Fibroblast of lung (primary cell): ENCODE data around the gene FGF9. TPM values are rescaled to one million over a fixed set of nuclear protein-coding genes. Genes with fewer than 3 reads are reported as not detected.
A peak's percentile ranks its signal among the peaks of the same experiment; 100 is the strongest.

ENCODE experiments used
- DNase-seq, 2 donors: peaks; one replicate each; pipeline versions ENCODE4 v3.0.0 to v3.0.0-alpha.2; 2010; ENCODE audit warnings: low read depth in 2 of 2
- H2AFZ ChIP-seq: 2 replicates; pipeline ENCODE4 v1.5.1; 2012; ENCODE audit warnings: low read length, control low read depth, inconsistent platforms
- H3K27ac ChIP-seq: 2 replicates; pipeline ENCODE4 v1.5.1; 2011; ENCODE audit warnings: low read length, control low read depth; ENCODE audit not compliant: insufficient read depth
- H3K27me3 ChIP-seq: 2 replicates; pipeline ENCODE4 v1.5.1; 2011; ENCODE audit warnings: mild to moderate bottlenecking, low read length; ENCODE audit not compliant: control insufficient read depth, insufficient read depth
- H3K36me3 ChIP-seq: 2 replicates; pipeline ENCODE4 v1.5.1; 2011; ENCODE audit warnings: low read length; ENCODE audit not compliant: control insufficient read depth, insufficient read depth
- H3K4me1 ChIP-seq: 2 replicates; pipeline ENCODE4 v1.5.1; 2011; ENCODE audit warnings: low read length; ENCODE audit not compliant: control insufficient read depth, insufficient read depth; ENCODE audit errors: extremely low read depth
- H3K4me2 ChIP-seq: 2 replicates; pipeline ENCODE4 v1.5.1; 2011; ENCODE audit warnings: low read length, control low read depth; ENCODE audit not compliant: insufficient read depth; ENCODE audit errors: extremely low read depth
- H3K4me3 ChIP-seq, 4 experiments: fragments of 200-600 bp in 1 of 4; sonication (generic) in 1 of 4; replicated peaks in 1 of 4; 2 replicates each; pipeline ENCODE4 v1.5.1; 2011 to 2016; ENCODE audit warnings: low read length in 4 of 4, low read depth in 3 of 4, mild to moderate bottlenecking in 3 of 4, control low read depth in 2 of 4, inconsistent platforms in 1 of 4, mixed read lengths in 1 of 4; ENCODE audit not compliant: insufficient read depth in 1 of 4; ENCODE audit errors: control extremely low read depth in 1 of 4
- H3K79me2 ChIP-seq: 2 replicates; pipeline ENCODE4 v1.5.1; 2012; ENCODE audit warnings: mild to moderate bottlenecking, low read length, inconsistent platforms; ENCODE audit not compliant: control insufficient read depth, insufficient read depth
- H3K9ac ChIP-seq: 2 replicates; pipeline ENCODE4 v1.5.1; 2011; ENCODE audit warnings: mild to moderate bottlenecking, low read length, control low read depth; ENCODE audit not compliant: insufficient read depth
- H3K9me3 ChIP-seq: 2 replicates; pipeline ENCODE4 v1.5.1; 2012; ENCODE audit warnings: low read depth, low read length; ENCODE audit not compliant: control insufficient read depth, insufficient read depth
- H4K20me1 ChIP-seq: 2 replicates; pipeline ENCODE4 v1.5.1; 2011; ENCODE audit warnings: low read length; ENCODE audit not compliant: control insufficient read depth, insufficient read depth; ENCODE audit errors: extremely low read depth
- CTCF ChIP-seq, 2 donors: IDR thresholded peaks in 1 of 2; conservative IDR thresholded peaks in 1 of 2; 1 replicate in 1 of 2; 2 replicates in 1 of 2; pipeline ENCODE4 v1.5.1; 2011 to 2012; ENCODE audit warnings: low read length in 2 of 2, control low read depth in 1 of 2, inconsistent platforms in 1 of 2, low read depth in 1 of 2, mild to moderate bottlenecking in 1 of 2
- EZH2 ChIP-seq: IDR thresholded peaks from 2 replicates; pipeline ENCODE4 v1.5.1; 2012; ENCODE audit warnings: low read length, control low read depth, mild to moderate bottlenecking; ENCODE audit errors: missing control alignments
- polyA minus RNA-seq: library from RNA; depleted of rRNA, polyadenylated mRNA; stranded (reverse); fragments of >200 nt; gene quantifications from 2 replicates; pipeline ENCODE4 v1.2.3, GENCODE V29; 2011; ENCODE audit warnings: low replicate concordance
- polyA plus RNA-seq, 2 donors: library from polyadenylated mRNA; depleted of rRNA in 1 of 2; stranded (reverse) in 1 of 2; unstranded in 1 of 2; fragments of >200 nt; gene quantifications; 2 replicates each; pipeline ENCODE4 v1.2.1, GENCODE V29; 2011 to 2012; ENCODE audit warnings: missing spikeins in 1 of 2
- total RNA-seq: library from RNA; depleted of rRNA; stranded (reverse); fragments of >200 nt; gene quantifications from 2 replicates; pipeline ENCODE4 v1.2.1, GENCODE V29; 2014

FGF9 gene
- total RNA-seq: 0.33 and 0.77 TPM in 2 replicates
- polyA plus RNA-seq: 0.06 and 0.07 TPM in 2 replicates
- polyA plus RNA-seq (2012): 0.06 and 0.08 TPM in 2 replicates
- polyA minus RNA-seq: not detected in 2 replicates

- H3K27ac ChIP-seq: peak within 1 kb of the TSS; percentile 9
- no peaks in the 10 kb centered on the region for H3K4me1 ChIP-seq
- peak within 1 kb of the TSS; percentile 86 for H2AFZ ChIP-seq
- peak within 1 kb of the TSS; percentile 95 for H3K4me2 ChIP-seq
- H3K4me3 ChIP-seq: peak within 1 kb of the TSS; percentile 58 to 67 (median 60)
- H4K20me1 ChIP-seq: no peaks in the 10 kb centered on the region
- peaks cover 31% of the 10 kb centered on the region for H3K27me3 ChIP-seq
- H3K79me2 ChIP-seq: no peaks in the 10 kb centered on the region
- no peaks in the 10 kb centered on the region for H3K36me3 ChIP-seq
- no peaks in the 10 kb centered on the region for H3K9me3 ChIP-seq
- H3K9ac ChIP-seq: peak within 1 kb of the TSS; percentile 5
- no peak for TF ChIP-seq CTCF (conservative IDR thresholded peaks at IDR 0.05 in 1 of 2, IDR thresholded peaks at IDR 0.05 in 1 of 2; ENCODE audit: low read depth in 1 of 2, low read length in 2 of 2)
- TF ChIP-seq EZH2: no peak
- DNase-seq: peak; percentile 78 to 83
Observed at GRCh38 chr13:21670883-21671619, at the start of gene FGF9. FGF9 (plus strand) TSS chr13:21671073; CDS start chr13:21671913, 840 bp downstream.

DNA sequence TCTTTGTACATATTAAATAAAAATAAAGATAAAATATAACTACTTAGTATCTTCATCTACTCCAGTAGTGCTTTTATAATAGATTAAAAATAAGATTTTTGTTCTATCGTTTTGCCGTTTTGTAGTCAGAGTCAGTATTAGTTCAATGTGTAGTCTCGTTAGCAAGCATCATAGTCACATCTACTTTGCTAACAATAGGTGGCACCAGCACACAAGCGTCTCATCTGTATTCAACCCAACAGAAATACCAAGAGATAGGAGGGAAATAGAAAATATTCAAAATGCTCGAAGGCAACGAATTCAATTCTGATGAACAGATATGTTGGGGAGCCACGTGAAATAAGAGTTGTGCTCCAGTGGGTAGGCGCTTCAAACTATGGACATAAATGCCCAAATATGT, 45.5 kb upstream of the FGF9 start:
- no peaks in the 10 kb centered on the region for H3K79me2 ChIP-seq
- DNase-seq: peak; percentile 26 to 51

More for the DNA sequence above, 45.5 kb upstream of the FGF9 start:
- H3K9ac ChIP-seq: no peak overlapping the region
- no peaks in the 10 kb centered on the region for H3K4me1 ChIP-seq
- H3K27me3 ChIP-seq: peaks cover 5% of the 10 kb centered on the region
- H3K4me3 ChIP-seq: no peak overlapping the region
- no peaks in the 10 kb centered on the region for H3K36me3 ChIP-seq
- TF ChIP-seq EZH2 (no peak), CTCF (conservative IDR thresholded peaks at IDR 0.05 in 1 of 2, IDR thresholded peaks at IDR 0.05 in 1 of 2; ENCODE audit: low read depth in 1 of 2, low read length in 2 of 2) (peak; percentile 49 to 52)
- H2AFZ ChIP-seq: no peak overlapping the region
- H3K27ac ChIP-seq: no peak overlapping the region
- H3K4me2 ChIP-seq: no peak overlapping the region
- H3K9me3 ChIP-seq: no peaks in the 10 kb centered on the region
- H4K20me1 ChIP-seq: no peaks in the 10 kb centered on the region
